Measurements from ENCODE around the gene HSBP1. TPM values are rescaled to one million over a fixed set of nuclear protein-coding genes. Genes with fewer than 3 reads are reported as not detected.

The HSBP1 gene
- total RNA-seq, 5 donors from 2014 or later (not counting 1 experiment from before 2014, with no cell fraction given): 17.7 to 33.3 (median 30.0) TPM

DNA sequence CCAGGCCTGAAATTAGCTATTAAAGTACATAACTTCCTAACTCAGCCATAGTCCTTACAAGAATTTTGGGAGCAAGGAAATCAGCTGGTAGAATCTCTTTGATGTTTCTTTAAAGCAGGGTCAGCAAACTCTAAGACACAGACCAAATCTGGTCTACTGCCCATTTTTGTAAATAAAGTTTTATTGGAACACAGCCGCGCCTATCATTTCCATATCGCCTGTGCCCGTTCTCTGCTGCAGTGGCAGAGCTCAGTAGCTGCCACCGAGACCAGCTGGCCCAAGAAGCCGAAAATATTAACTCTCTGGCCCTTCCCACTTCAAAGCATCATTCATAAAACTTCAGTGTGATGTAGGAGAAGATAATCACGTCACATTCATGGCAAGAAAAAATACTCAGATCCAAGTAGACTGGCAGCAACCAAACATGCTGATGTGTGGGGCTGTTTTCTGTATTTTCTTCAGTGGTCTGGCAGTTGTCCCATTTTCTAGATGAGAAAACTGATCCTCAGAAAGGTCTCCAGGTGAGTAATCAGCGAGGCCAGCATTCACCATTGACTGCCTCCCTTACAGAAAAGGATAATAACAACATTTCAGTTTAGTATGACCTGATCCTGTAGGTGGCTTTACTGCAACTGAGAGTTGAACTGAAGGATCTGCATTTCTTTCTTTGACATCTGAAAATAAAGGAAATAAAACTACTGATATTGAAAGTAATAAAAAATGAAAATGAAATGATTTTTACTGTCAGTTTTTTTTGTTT lies 18.0 kb upstream of the HSBP1 start:
- Histone ChIP-seq H3K27me3 (replicated peaks in 1 of 2; ENCODE audit: control insufficient read depth in 2 of 2, extremely low read depth in 1 of 2, insufficient read depth in 2 of 2, low read length in 1 of 2) (peaks cover 0 to 6% of the 10 kb centered on the region in 2 experiments), H3K4me3 (ENCODE audit: control insufficient read depth in 1 of 2, extremely low read depth in 1 of 2, low read length in 1 of 2) (no peak overlapping the region), H3K27ac (ENCODE audit: low read length) (no peak overlapping the region), H3K4me1 (ENCODE audit: control insufficient read depth in 1 of 2, extremely low read depth in 1 of 2, insufficient read depth in 2 of 2, low read length in 2 of 2) (no peaks in the 10 kb centered on the region), H3K36me3 (ENCODE audit: control insufficient read depth in 2 of 2, extremely low read depth in 1 of 2, insufficient read depth in 1 of 2, low read length in 1 of 2) (no peaks in the 10 kb centered on the region), H3K9me3 (no peaks in the 10 kb centered on the region)
- POLR2A ChIA-PET: no interaction called here
- ATAC-seq (replicated peaks in 1 of 4) (no peak), DNase-seq (no peak)
- Mint-ChIP-seq H3K27me3 (peaks cover 12 to 24% of the 10 kb centered on the region in 2 donors), H3K4me3 (no peak overlapping the region), H3K4me1 (peaks cover 0 to 2% (median 2%) of the 10 kb centered on the region in 3 donors), H3K27ac (no peak overlapping the region), H3K9me3 (peaks cover 0 to 6% (median 0%) of the 10 kb centered on the region in 3 donors), H3K36me3 (no peaks in the 10 kb centered on the region)
- CTCF ChIA-PET: no interaction called here
- WGBS (ENCODE audit: insufficient coverage): 90% methylated on average over 3 of the region's 8 CpGs

GRCh38 chr16:83791916-83792315 lies 15.9 kb upstream of the HSBP1 start:
- ChIA-PET CTCF (no interaction called here), POLR2A (no interaction called here)
- no peak for DNase-seq
- Histone ChIP-seq H3K4me3 (ENCODE audit: control insufficient read depth in 1 of 2, extremely low read depth in 1 of 2, low read length in 1 of 2) (no peak overlapping the region), H3K9me3 (no peaks in the 10 kb centered on the region), H3K4me1 (ENCODE audit: control insufficient read depth in 1 of 2, extremely low read depth in 1 of 2, insufficient read depth in 2 of 2, low read length in 2 of 2) (no peaks in the 10 kb centered on the region), H3K36me3 (ENCODE audit: control insufficient read depth in 2 of 2, extremely low read depth in 1 of 2, insufficient read depth in 1 of 2, low read length in 1 of 2) (no peaks in the 10 kb centered on the region), H3K27ac (ENCODE audit: low read length) (no peak overlapping the region), H3K27me3 (replicated peaks in 1 of 2; ENCODE audit: control insufficient read depth in 2 of 2, extremely low read depth in 1 of 2, insufficient read depth in 2 of 2, low read length in 1 of 2) (peaks cover 0 to 11% of the 10 kb centered on the region in 2 experiments)
- no peaks in the 10 kb centered on the region for H3K36me3 Mint-ChIP-seq
- no peaks in the 10 kb centered on the region for H3K9me3 Mint-ChIP-seq
- H3K4me3 Mint-ChIP-seq: no peak overlapping the region
- ATAC-seq (replicated peaks in 1 of 4): no peak
- peaks cover 0 to 2% (median 2%) of the 10 kb centered on the region in 3 donors for H3K4me1 Mint-ChIP-seq
- no peak overlapping the region for H3K27ac Mint-ChIP-seq
- peaks cover 18 to 22% of the 10 kb centered on the region in 2 donors for H3K27me3 Mint-ChIP-seq
- WGBS (ENCODE audit: insufficient coverage): 92% methylated on average over 7 of the region's 10 CpGs

- Histone ChIP-seq H3K4me1 (ENCODE audit: control insufficient read depth in 1 of 2, extremely low read depth in 1 of 2, insufficient read depth in 2 of 2, low read length in 2 of 2) (no peaks in the 10 kb centered on the region), H3K27ac (ENCODE audit: low read length) (no peak overlapping the region), H3K4me3 (ENCODE audit: control insufficient read depth in 1 of 2, extremely low read depth in 1 of 2, low read length in 1 of 2) (no peak overlapping the region), H3K9me3 (no peaks in the 10 kb centered on the region), H3K36me3 (ENCODE audit: control insufficient read depth in 2 of 2, extremely low read depth in 1 of 2, insufficient read depth in 1 of 2, low read length in 1 of 2) (no peaks in the 10 kb centered on the region), H3K27me3 (replicated peaks in 1 of 2; ENCODE audit: control insufficient read depth in 2 of 2, extremely low read depth in 1 of 2, insufficient read depth in 2 of 2, low read length in 1 of 2) (peaks cover 0 to 13% of the 10 kb centered on the region in 2 experiments)
- H3K9me3 Mint-ChIP-seq: no peaks in the 10 kb centered on the region
- H3K27me3 Mint-ChIP-seq: peaks cover 18% of the 10 kb centered on the region in 2 donors
- POLR2A ChIA-PET: no interaction called here
- no peak for ATAC-seq (replicated peaks in 1 of 4)
- no CpG with 5 or more reads among the region's 2 CpGs for WGBS (ENCODE audit: insufficient coverage)
- H3K4me3 Mint-ChIP-seq: no peak overlapping the region
- CTCF ChIA-PET: no interaction called here
- no peak overlapping the region for H3K27ac Mint-ChIP-seq
- peaks cover 0 to 2% (median 2%) of the 10 kb centered on the region in 3 donors for H3K4me1 Mint-ChIP-seq
- DNase-seq: no peak
- no peaks in the 10 kb centered on the region for H3K36me3 Mint-ChIP-seq
Observed at GRCh38 chr16:83792391-83792790, 15.4 kb upstream of the HSBP1 start.

DNA sequence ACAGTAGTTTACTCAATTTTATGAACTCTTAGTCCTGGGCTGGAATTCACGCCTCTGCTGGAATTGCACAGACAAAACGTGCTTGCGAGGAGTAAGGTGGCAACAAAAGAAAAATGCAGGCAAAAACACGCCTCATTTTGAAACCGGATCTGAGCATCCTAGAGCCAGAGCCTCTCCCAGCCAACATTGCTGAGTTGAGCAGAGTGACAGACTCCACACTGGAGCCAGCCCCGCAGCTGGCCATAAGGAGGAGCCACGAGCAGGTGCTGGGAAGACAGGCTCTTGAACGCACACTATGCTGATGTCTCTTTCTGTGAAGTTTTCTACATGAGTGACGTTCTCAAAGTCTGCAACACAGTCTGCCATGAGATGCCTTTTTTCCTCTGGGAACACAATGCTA lies 14.6 kb upstream of the HSBP1 start:
- peaks cover 15 to 16% of the 10 kb centered on the region in 2 donors for H3K27me3 Mint-ChIP-seq
- H3K4me3 Mint-ChIP-seq: no peak overlapping the region
- CTCF ChIA-PET: no interaction called here
- no peaks in the 10 kb centered on the region for H3K9me3 ChIP-seq
- DNase-seq (no peak), ATAC-seq (replicated peaks in 1 of 4) (no peak)
- no peaks in the 10 kb centered on the region for H3K4me1 ChIP-seq (ENCODE audit: control insufficient read depth in 1 of 2, extremely low read depth in 1 of 2, insufficient read depth in 2 of 2, low read length in 2 of 2)
- no peak overlapping the region for H3K27ac Mint-ChIP-seq
- peaks cover 0 to 2% (median 2%) of the 10 kb centered on the region in 3 donors for H3K4me1 Mint-ChIP-seq
- no peaks in the 10 kb centered on the region for H3K9me3 Mint-ChIP-seq
- H3K27me3 ChIP-seq (replicated peaks in 1 of 2; ENCODE audit: control insufficient read depth in 2 of 2, extremely low read depth in 1 of 2, insufficient read depth in 2 of 2, low read length in 1 of 2): peaks cover 0 to 13% of the 10 kb centered on the region in 2 experiments
- no peak overlapping the region for H3K4me3 ChIP-seq (ENCODE audit: control insufficient read depth in 1 of 2, extremely low read depth in 1 of 2, low read length in 1 of 2)
- POLR2A ChIA-PET: no interaction called here
- WGBS (ENCODE audit: insufficient coverage): 65% methylated on average over 9 of the region's 9 CpGs
- H3K36me3 Mint-ChIP-seq: no peaks in the 10 kb centered on the region
- no peak overlapping the region for H3K27ac ChIP-seq (ENCODE audit: low read length)
- no peaks in the 10 kb centered on the region for H3K36me3 ChIP-seq (ENCODE audit: control insufficient read depth in 2 of 2, extremely low read depth in 1 of 2, insufficient read depth in 1 of 2, low read length in 1 of 2)

- ATAC-seq (replicated peaks in 1 of 4) (no peak), DNase-seq (no peak)
- Histone ChIP-seq H3K9me3 (no peaks in the 10 kb centered on the region), H3K4me1 (ENCODE audit: control insufficient read depth in 1 of 2, extremely low read depth in 1 of 2, insufficient read depth in 2 of 2, low read length in 2 of 2) (no peaks in the 10 kb centered on the region), H3K27ac (ENCODE audit: low read length) (no peak overlapping the region), H3K4me3 (ENCODE audit: control insufficient read depth in 1 of 2, extremely low read depth in 1 of 2, low read length in 1 of 2) (no peak overlapping the region), H3K27me3 (replicated peaks in 1 of 2; ENCODE audit: control insufficient read depth in 2 of 2, extremely low read depth in 1 of 2, insufficient read depth in 2 of 2, low read length in 1 of 2) (peaks cover 0 to 18% of the 10 kb centered on the region in 2 experiments), H3K36me3 (ENCODE audit: control insufficient read depth in 2 of 2, extremely low read depth in 1 of 2, insufficient read depth in 1 of 2, low read length in 1 of 2) (no peaks in the 10 kb centered on the region)
- Mint-ChIP-seq H3K27me3 (peaks cover 21% of the 10 kb centered on the region in 2 donors), H3K9me3 (no peaks in the 10 kb centered on the region), H3K4me3 (no peak overlapping the region), H3K4me1 (peaks cover 0 to 2% (median 2%) of the 10 kb centered on the region in 3 donors), H3K36me3 (no peaks in the 10 kb centered on the region), H3K27ac (no peak overlapping the region)
- 60% methylated on average over 6 of the region's 10 CpGs for WGBS (ENCODE audit: insufficient coverage)
- CTCF ChIA-PET: no interaction called here
- POLR2A ChIA-PET: no interaction called here
Observed at GRCh38 chr16:83794860-83795554, 12.8 kb upstream of the HSBP1 start.

DNA sequence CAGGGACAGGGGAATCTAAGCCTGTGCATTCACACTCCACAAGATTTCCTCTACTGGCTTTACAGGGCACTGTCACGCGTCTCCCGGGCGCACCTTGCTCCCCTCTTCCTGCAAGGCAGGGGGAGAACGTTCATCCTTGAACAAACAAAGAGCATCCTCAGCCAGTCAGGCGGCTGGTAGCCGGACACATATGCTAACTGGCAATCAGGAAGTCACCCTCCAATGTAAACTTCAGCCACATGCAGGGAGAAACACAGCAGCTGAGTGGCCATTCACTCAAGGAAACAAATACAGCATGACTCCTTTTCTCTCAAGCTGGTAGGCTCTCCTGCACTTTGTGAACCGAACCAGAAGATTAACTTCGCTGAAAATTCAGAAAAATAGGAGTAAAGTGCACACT lies 10.8 kb upstream of the HSBP1 start:
- Histone ChIP-seq H3K9me3 (no peaks in the 10 kb centered on the region), H3K27ac (ENCODE audit: low read length) (no peak overlapping the region), H3K4me1 (ENCODE audit: control insufficient read depth in 1 of 2, extremely low read depth in 1 of 2, insufficient read depth in 2 of 2, low read length in 2 of 2) (no peaks in the 10 kb centered on the region), H3K36me3 (ENCODE audit: control insufficient read depth in 2 of 2, extremely low read depth in 1 of 2, insufficient read depth in 1 of 2, low read length in 1 of 2) (no peaks in the 10 kb centered on the region), H3K4me3 (ENCODE audit: control insufficient read depth in 1 of 2, extremely low read depth in 1 of 2, low read length in 1 of 2) (no peak overlapping the region), H3K27me3 (replicated peaks in 1 of 2; ENCODE audit: control insufficient read depth in 2 of 2, extremely low read depth in 1 of 2, insufficient read depth in 2 of 2, low read length in 1 of 2) (peaks cover 0 to 18% of the 10 kb centered on the region in 2 experiments)
- H3K4me1 Mint-ChIP-seq: peaks cover 0 to 2% (median 2%) of the 10 kb centered on the region in 3 donors
- H3K27me3 Mint-ChIP-seq: peaks cover 28% of the 10 kb centered on the region in 2 donors
- ChIA-PET CTCF (no interaction called here), POLR2A (no interaction called here)
- no peak overlapping the region for H3K4me3 Mint-ChIP-seq
- no peaks in the 10 kb centered on the region for H3K36me3 Mint-ChIP-seq
- WGBS (ENCODE audit: insufficient coverage): no CpG with 5 or more reads among the region's 9 CpGs
- no peak overlapping the region for H3K27ac Mint-ChIP-seq
- H3K9me3 Mint-ChIP-seq: no peaks in the 10 kb centered on the region
- no peak for ATAC-seq (replicated peaks in 1 of 4)
- DNase-seq: no peak
